ENCODE results near the gene XRCC1.
"Not testable (repeated sequence)": the region's sequence is repeated elsewhere in the genome, so short reads cannot be mapped to it uniquely, and the experiment has no call there.

Gene XRCC1

DNA sequence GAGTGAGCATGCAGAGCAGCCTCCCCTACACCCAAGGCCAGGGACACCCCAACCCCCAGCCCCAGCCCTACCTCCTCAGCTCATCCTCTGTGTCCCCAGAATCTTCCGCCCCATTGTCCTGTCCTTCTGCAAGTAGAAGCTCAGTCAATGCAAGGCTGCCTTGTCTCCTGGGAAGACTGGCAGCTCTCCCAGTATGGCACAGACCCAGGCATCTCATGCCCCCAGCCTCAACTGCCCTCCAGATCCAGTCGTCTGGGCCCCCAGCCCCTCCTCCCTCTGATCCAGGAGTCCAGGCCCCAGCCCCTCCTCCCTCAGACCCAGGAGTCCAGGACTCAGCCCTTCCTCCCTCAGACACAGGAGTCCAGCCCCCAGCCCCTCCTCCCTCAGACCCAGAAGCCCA is 29.3 kb downstream of the XRCC1 start:
- DNase-seq (ENCODE audit: low spot score), result no peak

DNA sequence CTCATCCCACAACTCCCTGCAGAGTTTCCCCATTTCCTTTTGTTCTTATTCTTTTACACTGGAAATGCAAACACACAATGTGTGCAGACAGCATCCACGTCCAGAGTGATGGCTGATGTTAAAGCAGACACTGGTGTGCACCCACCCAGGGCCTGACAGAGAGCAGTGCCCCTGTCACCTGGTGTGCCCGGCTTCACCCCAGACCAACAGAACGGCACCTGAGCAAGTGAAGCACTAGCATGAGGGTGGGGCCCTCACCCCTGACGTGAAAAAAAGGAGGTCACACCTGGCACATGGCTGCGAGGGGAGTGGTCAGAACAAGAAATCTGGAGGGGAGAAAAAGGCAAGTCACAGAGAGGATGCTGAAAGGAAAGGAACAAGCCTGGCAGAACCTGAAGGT is 30.1 kb downstream of the XRCC1 start:
- no peak for DNase-seq (ENCODE audit: low spot score)

DNA sequence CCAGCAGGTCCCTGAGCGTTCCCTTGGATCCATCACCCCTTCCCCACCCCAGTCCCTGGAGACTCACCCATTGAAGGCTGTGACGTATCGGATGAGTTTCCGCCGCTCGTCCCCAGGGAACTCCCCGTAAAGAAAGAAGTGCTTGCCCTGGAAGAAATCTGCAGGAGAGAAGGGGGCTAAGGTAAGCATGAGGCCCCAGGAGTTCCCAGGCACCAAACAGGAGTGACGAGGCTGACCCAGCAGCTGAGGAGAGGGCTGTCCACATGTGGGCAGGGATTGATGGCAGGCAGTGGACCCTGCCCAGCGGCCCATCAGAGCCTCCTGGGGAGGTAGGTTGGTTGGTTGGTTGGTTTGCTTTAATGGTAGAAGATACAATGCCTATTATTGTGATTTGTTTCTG is 31.2 kb downstream of the XRCC1 start:
- no peak for DNase-seq (ENCODE audit: low spot score)

GRCh38 chr19:43541920-43542650 is 33.2 kb downstream of the XRCC1 start:
- no peak for DNase-seq (ENCODE audit: low spot score)

DNA sequence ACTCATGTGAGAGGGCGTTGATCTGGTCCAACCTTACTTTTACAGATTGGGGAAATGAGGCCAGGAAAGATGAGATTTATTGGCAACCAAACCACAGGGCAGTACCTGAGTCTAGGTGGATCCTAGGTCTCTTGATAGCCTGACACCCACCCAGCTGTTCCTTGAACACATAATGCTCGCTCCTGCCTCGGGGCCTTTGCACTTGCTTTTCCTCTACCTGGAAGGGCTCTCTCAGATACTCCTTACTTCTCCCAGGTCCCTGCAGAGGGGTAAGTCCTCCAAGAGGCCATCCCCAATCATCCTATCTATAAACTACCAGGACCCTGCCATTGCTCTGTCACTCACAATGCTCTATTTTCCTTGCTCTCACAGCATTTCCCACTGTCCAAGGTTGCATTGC is 34.9 kb downstream of the XRCC1 start:
- DNase-seq (ENCODE audit: low spot score), result no peak

GRCh38 chr19:43538922-43539321 is 36.4 kb downstream of the XRCC1 start:
- DNase-seq (ENCODE audit: low spot score), result no peak

- DNase-seq (ENCODE audit: low spot score), result peak; percentile 38
These were observed 40.2 kb downstream of the XRCC1 start for GRCh38 chr19:43534816-43535761.

- DNase-seq (ENCODE audit: low spot score), result no peak
These were observed 41.0 kb downstream of the XRCC1 start for GRCh38 chr19:43534305-43534815.

- DNase-seq (ENCODE audit: low spot score), result peak; percentile 97
These were observed 41.6 kb downstream of the XRCC1 start for GRCh38 chr19:43533546-43534304.

DNA sequence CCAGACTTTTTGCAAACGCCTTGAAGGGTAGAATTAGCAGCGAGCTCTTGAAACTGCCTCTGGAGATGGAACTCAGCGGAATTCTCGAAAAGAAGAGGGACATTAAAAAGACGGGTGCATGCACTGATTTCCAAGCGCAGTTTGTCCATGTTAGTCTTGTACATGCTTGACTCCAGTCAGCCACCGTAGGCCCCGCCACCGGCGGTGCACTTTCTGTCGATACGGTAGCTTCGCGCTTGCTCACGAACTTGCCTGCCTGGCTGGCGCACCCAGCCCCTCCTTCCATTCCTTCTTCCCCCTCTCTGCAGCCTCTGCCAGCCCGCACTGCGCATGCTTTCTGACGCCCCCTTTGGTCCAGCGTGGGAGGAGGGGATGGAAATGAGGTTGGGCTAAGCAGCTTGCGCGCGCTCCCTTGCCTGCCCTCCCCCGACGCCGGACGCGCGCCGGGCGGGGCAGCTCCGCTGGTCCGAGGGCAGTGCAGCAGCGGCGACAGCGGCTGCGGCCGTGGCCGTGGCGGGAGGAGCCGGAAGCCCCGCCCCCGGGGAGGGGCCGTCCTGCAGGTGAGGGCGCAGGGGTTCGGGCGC is 42.3 kb downstream of the XRCC1 start, which contains the start of gene ZNF575:
Gene ZNF575 (plus strand): TSS at position 227 of the 584 bp plus-strand sequence. CDS start 1,235 bp downstream, outside the sequence.
- peak; percentile 87 for DNase-seq (ENCODE audit: low spot score)

GRCh38 chr19:43532571-43532961 is 42.8 kb downstream of the XRCC1 start:
- DNase-seq (ENCODE audit: low spot score), result peak; percentile 61

- no peak for DNase-seq (ENCODE audit: low spot score)
These were observed 47.3 kb downstream of the XRCC1 start for GRCh38 chr19:43527860-43528622.

DNA sequence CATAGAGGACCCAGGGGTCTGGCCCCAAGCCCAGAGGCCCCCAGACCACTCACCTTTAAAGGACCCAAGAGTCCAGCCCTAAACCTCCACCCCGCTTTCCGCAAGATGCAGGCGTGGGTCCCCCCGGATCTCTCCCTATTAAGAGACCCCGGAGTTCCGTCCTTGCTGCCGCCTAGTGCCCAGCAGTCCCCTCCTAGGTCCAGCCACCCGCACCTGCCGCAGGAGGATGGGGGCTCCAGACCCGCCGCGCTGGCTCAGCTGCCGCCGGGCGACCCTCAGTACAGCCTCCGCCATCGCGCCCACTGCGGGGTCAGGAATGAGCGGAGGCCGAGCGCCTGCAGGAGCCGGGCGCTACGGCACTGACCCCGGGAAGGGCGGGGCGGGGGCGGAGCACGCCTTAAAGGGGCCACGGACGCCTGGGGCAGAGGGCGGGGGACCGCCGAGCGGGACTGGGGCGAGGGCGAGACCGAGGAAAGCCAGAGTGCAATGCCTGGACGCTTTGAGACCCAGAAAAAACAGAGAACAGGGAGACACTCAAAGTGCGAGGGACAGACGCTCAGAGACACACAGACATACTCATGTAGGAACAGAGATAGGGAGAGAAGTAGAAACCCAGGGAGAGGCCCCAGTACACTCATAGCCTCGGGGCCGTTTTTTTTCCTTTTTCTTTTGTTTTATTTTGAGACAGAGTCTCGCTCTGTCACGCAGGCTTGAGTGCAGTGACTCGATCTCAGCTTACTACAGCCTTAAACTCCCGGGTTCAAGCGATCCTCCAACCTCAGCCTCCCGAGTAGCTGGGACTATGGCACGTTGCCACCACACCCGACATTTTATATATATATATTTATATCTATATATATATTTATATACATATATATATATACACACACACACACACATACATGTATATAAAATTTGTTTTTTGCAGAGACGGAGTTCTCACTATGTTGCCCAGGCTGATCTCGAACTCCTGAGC is 48.2 kb downstream of the XRCC1 start, which contains the start of gene ETHE1:
Gene ETHE1 (minus strand): TSS at position 318 of the 976 bp plus-strand sequence. CDS start 24 bp downstream, at position 294.
- peak; percentile 74 for DNase-seq (ENCODE audit: low spot score)

- no peak for DNase-seq (ENCODE audit: low spot score)
These were observed 49.2 kb downstream of the XRCC1 start for GRCh38 chr19:43525836-43526771.

DNA sequence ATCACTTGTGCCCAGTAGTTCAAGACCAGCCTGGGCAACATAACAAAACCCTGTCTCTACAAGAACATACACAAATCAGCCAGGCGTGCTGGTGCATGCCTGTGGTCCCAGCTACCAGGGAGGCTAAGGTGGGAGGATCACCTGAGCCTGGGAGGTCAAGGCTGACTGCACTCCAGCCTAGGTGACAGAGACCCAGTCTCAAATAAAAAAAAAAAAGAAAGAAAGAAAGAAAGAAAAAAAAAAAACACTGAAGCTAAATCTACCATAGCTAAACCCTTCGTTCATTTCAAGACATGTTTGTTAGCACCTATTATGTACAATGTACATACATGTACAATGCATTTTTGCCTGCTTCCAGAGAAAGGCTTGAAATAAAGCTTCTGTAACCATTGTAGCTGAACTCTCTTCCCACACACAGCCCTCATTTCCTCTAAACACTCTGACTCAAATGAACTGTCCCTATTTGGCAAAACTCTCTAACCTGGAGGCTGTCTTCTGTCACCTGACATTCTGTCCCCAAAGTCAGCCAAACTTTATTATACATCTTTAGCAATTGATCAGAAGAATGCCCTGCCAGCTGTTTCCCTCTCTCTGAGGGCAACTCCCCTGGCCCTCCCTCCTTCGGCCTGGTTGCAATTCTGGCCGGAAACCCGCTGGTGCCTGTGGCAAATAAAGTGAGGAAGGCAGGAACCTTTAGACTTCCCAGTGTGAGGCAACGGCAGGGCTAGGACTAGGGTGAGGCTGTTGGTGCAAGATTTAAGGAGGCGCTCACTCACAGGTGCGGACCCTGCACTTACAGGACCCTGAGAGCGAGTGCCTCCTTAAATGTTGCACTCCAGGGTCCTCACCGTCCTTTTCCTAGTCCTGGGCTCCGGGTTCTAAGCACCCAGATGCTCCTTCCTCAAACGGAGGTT is 50.1 kb downstream of the XRCC1 start:
- no peak for DNase-seq (ENCODE audit: low spot score)

DNA sequence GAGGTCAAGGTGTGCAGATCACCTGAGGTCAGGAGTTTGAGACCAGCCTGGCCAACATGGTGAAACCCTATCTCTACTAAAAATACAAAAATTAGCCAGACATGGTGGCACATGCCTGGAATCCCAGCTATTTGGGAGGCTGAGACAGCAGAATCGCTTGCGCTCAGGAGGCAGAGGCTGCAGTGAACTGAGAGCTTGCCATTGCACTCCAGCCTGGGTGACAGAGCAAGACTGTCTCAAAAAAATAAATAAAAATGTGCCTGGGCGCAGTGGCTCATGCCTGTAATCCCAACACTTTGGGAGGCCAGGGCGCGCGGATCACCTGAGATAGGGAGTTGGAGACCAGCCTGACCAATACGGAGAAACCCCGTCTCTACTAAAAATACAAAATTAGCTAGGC is 51.6 kb downstream of the XRCC1 start:
- not testable (repeated sequence) for DNase-seq (ENCODE audit: low spot score)

DNA sequence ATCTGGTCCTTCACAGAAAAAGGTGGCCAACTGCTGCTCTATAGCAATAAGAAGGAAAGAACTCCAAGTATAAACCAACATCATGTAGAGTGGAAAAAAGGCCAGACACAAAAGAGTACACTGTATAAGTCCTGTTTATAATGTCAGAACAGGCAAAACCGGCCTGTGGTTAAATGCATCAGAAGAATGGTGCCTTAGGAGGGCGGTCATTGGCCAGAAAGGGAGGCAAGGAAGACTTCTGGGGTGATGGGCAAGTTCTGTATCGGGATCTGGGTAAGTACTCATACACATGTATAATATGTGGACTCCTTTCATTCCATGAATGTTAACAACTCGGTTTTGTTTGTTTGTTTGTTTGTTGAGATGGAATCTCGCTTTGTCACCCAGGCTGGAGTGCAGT is 52.4 kb downstream of the XRCC1 start:
- no peak for DNase-seq (ENCODE audit: low spot score)

All from germinal center (tissue), 1 donor.